GM12878 (cell line): ENCODE measurements around the gene PTPRH. TPM values are rescaled to one million over a fixed set of nuclear protein-coding genes. Genes with fewer than 3 reads are reported as not detected.

Experiments
- ATAC-seq: fragments of 200-7000 bp; cut with Tn5 transposase; 3 replicates; pipeline ENCODE4 v1.9.1; 2020; ENCODE audit warnings: mild to moderate bottlenecking, moderate library complexity
- BruUV-seq: library from RNA; stranded (reverse); fragments of 400-500 nt; replicated peaks from 2 replicates; lab custom pipeline; 2021; lab: Mats Ljungman, UMichigan
- CTCF ChIA-PET: fragments of 300-600 bp; sonication (Branson Sonifier 250); formaldehyde crosslinking; extraction: SDS; loops from one replicate; lab custom pipeline; 2021; ENCODE audit warnings: inconsistent platforms; lab: Yijun Ruan, JAX
- POLR2A ChIA-PET: fragments of 350-600 bp; formaldehyde crosslinking; extraction: SDS; loops from one replicate; lab custom pipeline; 2021; ENCODE audit warnings: inconsistent platforms; lab: Charles Lee
- RAD21 ChIA-PET: fragments of 300-600 bp; sonication (Branson Sonifier 250); formaldehyde crosslinking; loops from one replicate; lab custom pipeline; 2023; ENCODE audit warnings: antibody characterized with exemption; ENCODE audit not compliant: unreplicated experiment; lab: Charles Lee
- SMC1A ChIA-PET: fragments of 300-600 bp; sonication (Branson Sonifier 250); formaldehyde crosslinking; loops from one replicate; lab custom pipeline; 2023; ENCODE audit not compliant: unreplicated experiment, uncharacterized antibody; lab: Charles Lee
- DNase-seq: peaks from one replicate; pipeline ENCODE4 v3.0.0-alpha.2; 2011; ENCODE audit warnings: low read depth, low spot score
- FAIRE-seq: peaks from 3 replicates; lab custom pipeline; 2011; peaks lifted over from hg19 to GRCh38; lab: Jason Lieb, UNC
- H2AFZ ChIP-seq: 2 replicates; pipeline ENCODE4 v1.6.0; 2011; ENCODE audit warnings: low read depth, low read length, control low read depth; ENCODE audit not compliant: control insufficient read depth
- H3K27ac ChIP-seq: 2 replicates; pipeline ENCODE4 v1.5.1; 2011; ENCODE audit warnings: control low read depth; ENCODE audit not compliant: control insufficient read depth, insufficient read depth
- H3K27me3 ChIP-seq, 2 experiments: replicated peaks in 1 of 2; 2 replicates each; pipeline versions ENCODE4 v1.6.0 to v1.6.1; 2011; ENCODE audit warnings: low read length in 1 of 2; ENCODE audit not compliant: control insufficient read depth in 2 of 2, insufficient read depth in 2 of 2
- H3K36me3 ChIP-seq, 2 experiments: 2 replicates each; pipeline ENCODE4 v1.5.1; 2011; ENCODE audit warnings: low read length in 1 of 2; ENCODE audit not compliant: control insufficient read depth in 2 of 2, insufficient read depth in 2 of 2
- H3K4me1 ChIP-seq: 2 replicates; pipeline ENCODE4 v1.6.1; 2011; ENCODE audit warnings: mild to moderate bottlenecking, low read length, moderate library complexity, mixed read lengths; ENCODE audit not compliant: control insufficient read depth, insufficient read depth
- H3K4me2 ChIP-seq: 2 replicates; pipeline ENCODE4 v1.6.0; 2011; ENCODE audit warnings: control low read depth; ENCODE audit not compliant: control insufficient read depth, insufficient read depth
- H3K4me3 ChIP-seq: fragments of 200-600 bp; sonication (generic); 2 replicates; pipeline ENCODE4 v1.5.1; 2016
- H3K79me2 ChIP-seq: 2 replicates; pipeline ENCODE4 v1.6.0; 2011; ENCODE audit warnings: low read length; ENCODE audit not compliant: control insufficient read depth, insufficient read depth
- H3K9ac ChIP-seq: 2 replicates; pipeline ENCODE4 v1.8.0; 2011; ENCODE audit warnings: low read length, control low read depth, mixed read lengths; ENCODE audit not compliant: control insufficient read depth, insufficient read depth
- H3K9me3 ChIP-seq: replicated peaks from 3 replicates; pipeline ENCODE4 v1.5.1; 2011; ENCODE audit warnings: mild to moderate bottlenecking, low read length; ENCODE audit not compliant: control insufficient read depth, insufficient read depth
- H4K20me1 ChIP-seq: 2 replicates; pipeline ENCODE4 v1.6.0; 2011; ENCODE audit not compliant: control insufficient read depth, insufficient read depth
- BMI1 ChIP-seq: fragments of 450-650 bp; IDR thresholded peaks from 2 replicates; pipeline ENCODE4 v1.6.1; 2016; ENCODE audit warnings: mild to moderate bottlenecking, moderate library complexity, borderline replicate concordance
- CHD4 ChIP-seq: fragments of 200-600 bp; sonication (generic); IDR thresholded peaks from 2 replicates; pipeline ENCODE4 v1.6.1; 2016; ENCODE audit warnings: mild to moderate bottlenecking
- CREB1 ChIP-seq: IDR thresholded peaks from 2 replicates; pipeline ENCODE4 v1.6.1; 2012; ENCODE audit warnings: low read depth, mild to moderate bottlenecking, inconsistent platforms
- IRF4 ChIP-seq: IDR thresholded peaks from 2 replicates; pipeline ENCODE4 v1.6.1; 2011; ENCODE audit warnings: low read depth, low read length
- JUNB ChIP-seq: IDR thresholded peaks from 2 replicates; pipeline ENCODE4 v1.6.1; 2016; ENCODE audit warnings: antibody characterized with exemption, mild to moderate bottlenecking
- MTA3 ChIP-seq: IDR thresholded peaks from 2 replicates; pipeline ENCODE4 v1.6.1; 2012; ENCODE audit warnings: low read length, inconsistent platforms, borderline replicate concordance
- NR2C1 ChIP-seq: fragments of 450-650 bp; IDR thresholded peaks from 2 replicates; pipeline ENCODE4 v1.6.1; 2017; ENCODE audit warnings: antibody characterized with exemption, mild to moderate bottlenecking, moderate library complexity
- PAX5 ChIP-seq: IDR thresholded peaks from 2 replicates; pipeline ENCODE4 v1.6.1; 2011; ENCODE audit warnings: low read depth, low read length, borderline replicate concordance
- SKIL ChIP-seq: fragments of 450-650 bp; IDR thresholded peaks from 2 replicates; pipeline ENCODE4 v1.6.1; 2017; ENCODE audit warnings: mild to moderate bottlenecking, low read depth, inconsistent platforms; ENCODE audit not compliant: poor library complexity, severe bottlenecking
- SMARCA5 ChIP-seq: fragments of 450-650 bp; IDR thresholded peaks from 2 replicates; pipeline ENCODE4 v1.6.1; 2017; ENCODE audit warnings: mild to moderate bottlenecking
- ZNF217 ChIP-seq: fragments of 450-650 bp; IDR thresholded peaks from 2 replicates; pipeline ENCODE4 v1.6.1; 2017; ENCODE audit warnings: antibody characterized with exemption, mild to moderate bottlenecking
- WGBS: methylation state at CpG from one replicate; pipeline ENCODE4 v1.1.6; 2016; ENCODE audit warnings: low lambda C conversion rate; ENCODE audit not compliant: insufficient replicate concordance, insufficient coverage; ENCODE audit errors: missing lambda C conversion rate; 5-methylcytosine and 5-hydroxymethylcytosine counted together
- in situ Hi-C: fragments of 300-500 bp; cut with MboI; formaldehyde crosslinking; loops from 9 replicates; pipeline ENCODE4 v1.14.3; 2018; ENCODE audit warnings: mixed read lengths
- intact Hi-C: fragments of 100-400 bp; cut with micrococcal nuclease; formaldehyde crosslinking; loops from one replicate; pipeline ENCODE4 v1.14.2; 2022; ENCODE audit not compliant: unreplicated experiment
- polyA plus RNA-seq, 11 experiments: library from polyadenylated mRNA; depleted of rRNA in 4 of 11; unstranded in 6 of 11; stranded (reverse) in 5 of 11; fragments of >200 nt; fragmentation: Nextera tagmentation in 4 of 11; fragmentation: Illumina TruSeq in 1 of 11; extraction: Ambion mirVana in 4 of 11; extraction: Trizol in 1 of 11; gene quantifications; 1 replicate in 1 of 11; 2 replicates in 10 of 11; pipeline versions ENCODE4 v1.2.1 to v1.2.3, GENCODE V29; 2011 to 2016; ENCODE audit warnings: inconsistent platforms in 2 of 11, missing spikeins in 2 of 11, low read depth in 1 of 11
- total RNA-seq, 4 experiments: library from RNA; depleted of rRNA in 3 of 4; stranded (reverse); fragments of >200 nt in 3 of 4; fragmentation: Illumina TruSeq in 1 of 4; extraction: Trizol in 1 of 4; gene quantifications; 2 replicates each; pipeline versions ENCODE4 v1.2.1 to v1.2.3, GENCODE V29; 2013 to 2021

PTPRH gene
- total and polyA plus RNA-seq, 10 of the 15 experiments (the other 5 are each of a cell fraction or from before 2014, with no cell fraction given): 0.08 TPM; not detected in 9

DNA sequence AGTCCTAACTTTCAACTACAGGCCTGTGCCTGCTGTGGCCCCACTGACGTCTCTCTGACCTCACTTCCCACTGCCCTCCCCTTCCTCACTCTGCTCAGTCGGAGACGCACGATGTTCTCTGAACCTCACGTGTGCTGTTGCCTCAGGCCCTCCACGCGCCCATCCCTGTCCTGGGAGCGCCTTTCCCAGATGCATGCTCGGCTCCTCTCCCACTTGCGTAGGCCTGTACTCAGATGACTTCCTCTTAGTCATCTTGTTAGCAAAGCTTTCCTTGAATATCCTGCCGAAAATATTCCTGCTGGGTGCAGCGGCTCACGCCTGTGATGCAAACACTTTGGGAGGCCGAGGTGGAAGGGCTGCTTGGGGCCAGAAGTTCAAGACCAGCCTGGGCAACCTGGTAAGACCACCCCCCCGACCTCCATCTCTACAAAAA is 19.9 kb downstream of the PTPRH start:
- Histone ChIP-seq H3K4me1 (no peaks in the 10 kb centered on the region), H3K4me2 (no peak overlapping the region), H4K20me1 (no peaks in the 10 kb centered on the region), H3K36me3 (no peaks in the 10 kb centered on the region), H2AFZ (no peak overlapping the region), H3K9me3 (no peaks in the 10 kb centered on the region), H3K4me3 (no peak overlapping the region), H3K9ac (no peak overlapping the region), H3K27ac (no peak overlapping the region), H3K79me2 (no peaks in the 10 kb centered on the region), H3K27me3 (no peaks in the 10 kb centered on the region)
- POLR2A ChIA-PET: no interaction called here
- intact Hi-C loops (no loop called here), in situ Hi-C loops (no loop called here)
- WGBS: 48% methylated on average over 15 of the region's 15 CpGs
- no peak for ATAC-seq
- no peak for FAIRE-seq
- no peak for DNase-seq
- SMC1A ChIA-PET: no interaction called here
- CTCF ChIA-PET: no interaction called here
- TF ChIP-seq JUNB (no peak), ZNF217 (no peak), NR2C1 (no peak), BMI1 (no peak), IRF4 (no peak), SKIL (no peak), PAX5 (no peak), MTA3 (no peak), CREB1 (no peak), CHD4 (no peak), SMARCA5 (no peak)
- BruUV-seq: no TSS peak
- RAD21 ChIA-PET: interaction anchor here (0.7 kb wide), 1 partner anchor 45 kb away, joined by 3 read pairs; no protein-coding TSS in a partner anchor
